Body of pancreas (tissue), 4 donors: ENCODE measurements around the gene KRT73. TPM values are rescaled to one million over a fixed set of nuclear protein-coding genes. Genes with fewer than 3 reads are reported as not detected.

Source experiments
- ATAC-seq: fragments of 150-250 bp; one replicate; pipeline ENCODE4 v1.9.1; 2016
- DNase-seq, 4 donors: peaks; one replicate each; pipeline ENCODE4 v3.0.0-alpha.2; 2019
- H3K27ac ChIP-seq, 4 donors: fragments of 200-600 bp; sonication (generic); 1 replicate in 3 of 4; 2 replicates in 1 of 4; pipeline versions ENCODE4 v1.5.1 to v1.6.1; 2016 to 2019; ENCODE audit warnings: mild to moderate bottlenecking in 1 of 4, mixed read lengths in 1 of 4, moderate library complexity in 1 of 4
- H3K27me3 ChIP-seq, 2 donors: fragments of 200-600 bp; sonication (generic); one replicate each; pipeline ENCODE4 v1.6.0; 2016; ENCODE audit warnings: mild to moderate bottlenecking in 1 of 2
- H3K36me3 ChIP-seq, 2 donors: fragments of 200-600 bp; sonication (generic); replicated peaks in 1 of 2; 2 replicates each; pipeline ENCODE4 v1.5.1; 2016; ENCODE audit warnings: low read depth in 2 of 2; ENCODE audit not compliant: insufficient read depth in 1 of 2
- H3K4me1 ChIP-seq: fragments of 200-600 bp; sonication (generic); one replicate; pipeline ENCODE4 v1.6.0; 2016
- H3K4me3 ChIP-seq, 2 donors: fragments of 200-600 bp; sonication (generic); 1 replicate in 1 of 2; 2 replicates in 1 of 2; pipeline ENCODE4 v1.5.1; 2016 to 2019
- H3K9me3 ChIP-seq, 3 donors: fragments of 200-600 bp; sonication (generic); 1 replicate in 2 of 3; 2 replicates in 1 of 3; pipeline ENCODE4 v1.5.1; 2016
- POLR2A ChIP-seq, 3 donors: fragments of 450-650 bp; IDR thresholded peaks; one replicate each; pipeline ENCODE4 v1.6.1; 2016; ENCODE audit warnings: antibody characterized with exemption in 3 of 3, mild to moderate bottlenecking in 2 of 3
- WGBS, 2 donors: methylation state at CpG; one replicate each; pipeline ENCODE4 v1.1.5; 2017; 5-methylcytosine and 5-hydroxymethylcytosine counted together
- intact Hi-C: fragments of 100-400 bp; cut with DNase I; formaldehyde crosslinking; loops from one replicate; pipeline ENCODE4 v1.15.1; 2023
- total RNA-seq, 2 donors: library from RNA; depleted of rRNA; stranded (reverse); fragments of >200 nt; gene quantifications; one replicate each; pipeline ENCODE4 v1.1.0, GENCODE V29; 2016
- TF ChIP-seq, protein P1 (sequence below), 7 experiments: fragments of 450-650 bp in 4 of 7; fragments of 200-600 bp in 3 of 7; sonication (generic) in 3 of 7; IDR thresholded peaks; one replicate each; pipeline ENCODE4 v1.5.1; 2016 to 2019; ENCODE audit warnings: antibody characterized with exemption in 7 of 7

Gene KRT73
- total RNA-seq, 2 donors from 2014 or later: 1.3 TPM; not detected in 1

DNA sequence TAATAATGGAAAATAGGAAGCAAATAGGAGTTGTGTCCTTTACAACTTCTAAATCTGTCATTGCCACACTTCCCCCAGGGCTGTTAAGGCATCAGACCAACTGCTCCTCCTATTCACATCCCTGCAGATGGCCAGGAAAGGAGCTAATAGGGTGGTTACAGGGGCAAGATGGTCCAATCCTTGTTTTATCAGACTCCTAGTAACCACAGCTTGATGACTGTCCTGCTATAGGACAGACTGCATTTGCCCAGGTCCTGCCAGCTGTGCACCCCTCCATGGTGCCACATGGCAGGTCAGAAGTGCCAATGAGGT is 44.5 kb upstream of the KRT73 start:
- no peaks in the 10 kb centered on the region for H3K27me3 ChIP-seq
- no peak overlapping the region for H3K4me3 ChIP-seq
- intact Hi-C loops: no loop called here
- no peaks in the 10 kb centered on the region for H3K36me3 ChIP-seq
- H3K9me3 ChIP-seq: no peaks in the 10 kb centered on the region
- TF ChIP-seq, protein P1, sequence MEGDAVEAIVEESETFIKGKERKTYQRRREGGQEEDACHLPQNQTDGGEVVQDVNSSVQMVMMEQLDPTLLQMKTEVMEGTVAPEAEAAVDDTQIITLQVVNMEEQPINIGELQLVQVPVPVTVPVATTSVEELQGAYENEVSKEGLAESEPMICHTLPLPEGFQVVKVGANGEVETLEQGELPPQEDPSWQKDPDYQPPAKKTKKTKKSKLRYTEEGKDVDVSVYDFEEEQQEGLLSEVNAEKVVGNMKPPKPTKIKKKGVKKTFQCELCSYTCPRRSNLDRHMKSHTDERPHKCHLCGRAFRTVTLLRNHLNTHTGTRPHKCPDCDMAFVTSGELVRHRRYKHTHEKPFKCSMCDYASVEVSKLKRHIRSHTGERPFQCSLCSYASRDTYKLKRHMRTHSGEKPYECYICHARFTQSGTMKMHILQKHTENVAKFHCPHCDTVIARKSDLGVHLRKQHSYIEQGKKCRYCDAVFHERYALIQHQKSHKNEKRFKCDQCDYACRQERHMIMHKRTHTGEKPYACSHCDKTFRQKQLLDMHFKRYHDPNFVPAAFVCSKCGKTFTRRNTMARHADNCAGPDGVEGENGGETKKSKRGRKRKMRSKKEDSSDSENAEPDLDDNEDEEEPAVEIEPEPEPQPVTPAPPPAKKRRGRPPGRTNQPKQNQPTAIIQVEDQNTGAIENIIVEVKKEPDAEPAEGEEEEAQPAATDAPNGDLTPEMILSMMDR (IDR thresholded peaks at IDR 0.05): no peak
- TF ChIP-seq POLR2A (IDR thresholded peaks at IDR 0.05): no peak
- no peak for ATAC-seq
- H3K4me1 ChIP-seq: no peaks in the 10 kb centered on the region
- H3K27ac ChIP-seq: no peak overlapping the region
- no peak for DNase-seq

DNA sequence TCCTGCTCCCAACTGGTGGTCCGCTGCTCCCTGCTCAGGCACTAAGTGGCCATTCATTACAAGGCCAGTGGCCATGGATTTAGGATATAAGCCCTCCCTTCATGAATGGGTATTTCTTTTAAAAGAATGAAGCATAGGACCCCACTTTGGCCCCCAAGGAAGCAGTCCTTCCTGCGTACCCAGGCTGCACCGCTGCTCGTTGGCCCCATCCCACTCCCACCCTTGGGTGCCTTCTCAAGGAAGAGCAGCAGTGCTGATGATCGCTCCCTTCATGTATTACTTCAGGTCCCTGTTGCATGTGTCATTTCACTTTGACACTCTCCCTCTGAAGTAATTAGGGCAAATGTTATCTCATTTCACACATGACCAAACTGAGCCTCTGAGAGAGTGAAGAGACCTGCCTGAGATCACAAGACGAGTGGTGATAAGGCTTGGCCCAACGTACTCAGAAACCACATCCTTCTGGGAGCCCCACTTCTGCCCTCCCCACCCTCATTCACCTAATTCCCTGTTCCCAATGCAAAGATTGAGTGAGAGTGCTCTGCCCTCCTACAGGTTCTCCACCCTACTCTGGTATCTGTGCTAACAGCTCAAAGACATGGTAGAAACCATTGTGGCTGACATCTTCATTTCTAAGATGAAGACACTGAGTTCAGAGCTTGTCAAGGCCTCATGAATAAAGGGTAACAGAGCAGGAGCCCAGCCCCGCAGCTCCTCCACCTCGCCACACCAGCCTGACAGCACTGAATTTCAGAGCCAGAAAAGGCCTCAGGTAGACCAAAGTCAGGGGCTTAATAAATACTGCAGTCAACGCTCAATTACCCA is 43.9 kb upstream of the KRT73 start:
- H3K9me3 ChIP-seq: no peaks in the 10 kb centered on the region
- 68 to 84% methylated on average over 10 of the region's 10 CpGs for WGBS, 2 donors
- H3K36me3 ChIP-seq: no peaks in the 10 kb centered on the region
- TF ChIP-seq, protein P1 (IDR thresholded peaks at IDR 0.05): no peak
- TF ChIP-seq POLR2A (IDR thresholded peaks at IDR 0.05): no peak
- ATAC-seq (no peak), DNase-seq (no peak)
- no peak overlapping the region for H3K4me3 ChIP-seq
- no peak overlapping the region for H3K27ac ChIP-seq
- H3K4me1 ChIP-seq: no peaks in the 10 kb centered on the region
- intact Hi-C loops: no loop called here
- no peaks in the 10 kb centered on the region for H3K27me3 ChIP-seq

DNA sequence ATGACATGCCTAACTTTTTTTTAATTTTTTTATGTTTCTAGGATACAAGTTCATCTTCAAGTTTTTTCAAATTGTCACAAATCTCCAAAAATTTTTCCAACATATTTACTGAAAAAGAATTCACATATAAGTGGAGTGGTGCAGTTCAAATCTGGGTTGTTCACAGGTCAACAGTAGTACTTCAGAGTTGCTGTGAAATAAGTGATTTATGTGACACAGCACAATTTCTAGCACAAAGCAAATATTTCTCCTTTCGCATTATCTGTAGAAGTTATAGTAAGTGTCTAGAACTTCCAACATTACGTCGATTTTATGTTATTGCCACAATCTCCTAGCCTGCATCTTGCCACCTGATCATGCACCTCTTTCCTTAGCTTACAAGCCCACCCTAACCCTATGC is 43.3 kb upstream of the KRT73 start:
- Histone ChIP-seq H3K4me3 (no peak overlapping the region), H3K9me3 (no peaks in the 10 kb centered on the region), H3K27me3 (no peaks in the 10 kb centered on the region), H3K27ac (no peak overlapping the region), H3K4me1 (no peaks in the 10 kb centered on the region), H3K36me3 (no peaks in the 10 kb centered on the region)
- 67 to 75% methylated on average over 3 of the region's 3 CpGs for WGBS, 2 donors
- DNase-seq (no peak), ATAC-seq (no peak)
- intact Hi-C loops: no loop called here
- no peak for TF ChIP-seq POLR2A (IDR thresholded peaks at IDR 0.05)
- TF ChIP-seq, protein P1 (IDR thresholded peaks at IDR 0.05): no peak

DNA sequence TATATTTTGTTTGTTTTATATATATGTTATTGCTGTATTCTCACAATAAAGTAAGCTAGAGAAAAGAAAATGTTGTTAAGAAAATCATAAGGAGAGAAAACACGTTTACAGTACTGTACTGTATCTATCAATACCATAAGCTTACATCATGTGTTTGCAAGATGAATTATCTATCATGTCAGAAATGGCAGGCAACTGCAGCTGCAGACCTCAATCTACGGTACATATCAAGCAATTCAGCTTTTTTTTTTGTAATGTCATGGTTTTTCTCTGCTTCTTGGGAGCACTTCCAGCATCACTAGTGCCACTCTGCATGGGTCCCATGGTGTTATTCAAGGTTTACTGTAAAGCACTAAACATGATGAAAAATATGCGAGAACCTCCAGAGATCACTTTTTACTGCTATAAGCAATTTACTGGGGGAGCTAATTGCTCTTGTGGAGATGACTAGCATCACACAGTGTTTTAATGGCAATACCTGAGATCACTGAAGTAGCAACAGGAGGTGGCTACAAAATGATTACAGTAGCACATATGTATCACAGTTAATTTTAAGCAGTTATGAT is 42.7 kb upstream of the KRT73 start:
- H3K36me3 ChIP-seq: no peaks in the 10 kb centered on the region
- H3K9me3 ChIP-seq: no peaks in the 10 kb centered on the region
- no peaks in the 10 kb centered on the region for H3K27me3 ChIP-seq
- ATAC-seq (no peak), DNase-seq (no peak)
- H3K27ac ChIP-seq: no peak overlapping the region
- H3K4me3 ChIP-seq: no peak overlapping the region
- intact Hi-C loops: no loop called here
- 62 to 72% methylated on average over 3 of the region's 3 CpGs for WGBS, 2 donors
- TF ChIP-seq, protein P1 (IDR thresholded peaks at IDR 0.05): no peak
- no peak for TF ChIP-seq POLR2A (IDR thresholded peaks at IDR 0.05)
- H3K4me1 ChIP-seq: no peaks in the 10 kb centered on the region

DNA sequence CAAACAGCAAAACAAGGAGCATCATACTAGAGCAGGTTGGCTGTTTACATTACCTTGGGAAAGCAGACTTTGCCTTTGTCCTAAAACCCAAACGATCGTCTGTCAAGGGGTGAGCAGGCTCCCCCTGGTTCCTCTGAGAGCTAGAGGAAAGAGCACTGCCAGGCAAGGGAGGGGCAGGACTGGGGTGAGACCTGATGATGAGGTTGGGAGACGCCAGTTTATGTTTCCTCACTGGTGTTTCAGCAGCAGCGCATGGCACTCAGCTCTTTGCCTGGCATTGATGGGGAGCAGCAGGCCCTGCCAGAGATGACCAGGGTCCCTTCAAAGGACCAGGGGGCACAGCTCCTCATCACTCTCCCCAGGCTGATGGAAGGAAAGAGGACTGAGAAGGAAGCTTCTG is 41.6 kb upstream of the KRT73 start:
- H3K9me3 ChIP-seq: no peaks in the 10 kb centered on the region
- intact Hi-C loops: no loop called here
- peaks cover 10% of the 10 kb centered on the region for H3K4me1 ChIP-seq
- DNase-seq (no peak), ATAC-seq (no peak)
- no peaks in the 10 kb centered on the region for H3K36me3 ChIP-seq
- WGBS, 2 donors: 71 to 76% methylated on average over 4 of the region's 4 CpGs
- no peaks in the 10 kb centered on the region for H3K27me3 ChIP-seq
- H3K4me3 ChIP-seq: no peak overlapping the region
- no peak for TF ChIP-seq POLR2A (IDR thresholded peaks at IDR 0.05)
- TF ChIP-seq, protein P1 (IDR thresholded peaks at IDR 0.05): no peak
- no peak overlapping the region for H3K27ac ChIP-seq
